Upper lobe of left lung (tissue), 6 donors: ENCODE measurements around the gene CFAP45. TPM values are rescaled to one million over a fixed set of nuclear protein-coding genes. Genes with fewer than 3 reads are reported as not detected.

Source experiments
- ATAC-seq, 2 donors: fragments of 200-7000 bp; cut with Tn5 transposase; one replicate each; pipeline ENCODE4 v1.9.1; 2022; ENCODE audit warnings: mild to moderate bottlenecking in 2 of 2, moderate library complexity in 2 of 2; ENCODE audit not compliant: low FRiP score in 2 of 2
- DNase-seq, 2 donors: peaks; one replicate each; pipeline ENCODE4 v3.0.0-alpha.2; 2019 to 2020
- H3K27ac ChIP-seq, 4 donors: fragments of 200-600 bp; sonication (generic); one replicate each; pipeline ENCODE4 v1.5.1; 2016 to 2019
- H3K27me3 ChIP-seq, 4 donors: fragments of 200-600 bp; sonication (generic); one replicate each; pipeline ENCODE4 v1.5.1; 2017 to 2019
- H3K36me3 ChIP-seq, 4 donors: fragments of 200-600 bp; sonication (generic); one replicate each; pipeline ENCODE4 v1.5.1; 2016 to 2019
- H3K4me1 ChIP-seq, 4 donors: fragments of 200-600 bp; sonication (generic); one replicate each; pipeline ENCODE4 v1.5.1; 2018 to 2019
- H3K4me3 ChIP-seq, 4 donors: fragments of 200-600 bp; sonication (generic); one replicate each; pipeline ENCODE4 v1.5.1; 2017 to 2019; ENCODE audit warnings: mild to moderate bottlenecking in 2 of 4, moderate library complexity in 1 of 4
- H3K9me3 ChIP-seq, 4 donors: fragments of 200-600 bp; sonication (generic); one replicate each; pipeline ENCODE4 v1.5.1; 2018 to 2019
- EP300 ChIP-seq, 4 donors: sonication (generic); formaldehyde crosslinking; IDR thresholded peaks; one replicate each; pipeline ENCODE4 v1.5.1; 2017; ENCODE audit warnings: antibody characterized with exemption in 4 of 4, control low read depth in 2 of 4
- POLR2A ChIP-seq, 4 donors: fragments of 450-650 bp; IDR thresholded peaks; one replicate each; pipeline ENCODE4 v1.5.1; 2016 to 2017; ENCODE audit warnings: antibody characterized with exemption in 4 of 4, mild to moderate bottlenecking in 2 of 4
- POLR2AphosphoS5 ChIP-seq, 2 donors: sonication (generic); formaldehyde crosslinking; IDR thresholded peaks; one replicate each; pipeline ENCODE4 v1.5.1; 2017; ENCODE audit warnings: antibody characterized with exemption in 2 of 2
- WGBS, 2 donors: methylation state at CpG; one replicate each; pipeline ENCODE4 v1.1.5; 2017 to 2018; 5-methylcytosine and 5-hydroxymethylcytosine counted together
- total RNA-seq, 6 donors: library from RNA; depleted of rRNA in 4 of 6; stranded (reverse); fragments of >200 nt in 4 of 6; gene quantifications; one replicate each; pipeline versions ENCODE4 v1.1.0 to v1.2.1, GENCODE V29; 2016 to 2021
- TF ChIP-seq, protein P1 (sequence below), 6 experiments: fragments of 450-650 bp in 4 of 6; fragments of 200-600 bp in 2 of 6; sonication (generic) in 2 of 6; IDR thresholded peaks; one replicate each; pipeline ENCODE4 v1.5.1; 2016 to 2019; ENCODE audit warnings: antibody characterized with exemption in 6 of 6
- donor health status: DM: no; HTN: no; CAD: no; lungs with moderate emphysema.
- donor health status: DM: no; HTN: yes; CAD: no; lungs with severe emphysema.

Gene CFAP45
- total RNA-seq, 6 donors from 2014 or later, result 1.2 to 34.6 (median 9.0) TPM

DNA sequence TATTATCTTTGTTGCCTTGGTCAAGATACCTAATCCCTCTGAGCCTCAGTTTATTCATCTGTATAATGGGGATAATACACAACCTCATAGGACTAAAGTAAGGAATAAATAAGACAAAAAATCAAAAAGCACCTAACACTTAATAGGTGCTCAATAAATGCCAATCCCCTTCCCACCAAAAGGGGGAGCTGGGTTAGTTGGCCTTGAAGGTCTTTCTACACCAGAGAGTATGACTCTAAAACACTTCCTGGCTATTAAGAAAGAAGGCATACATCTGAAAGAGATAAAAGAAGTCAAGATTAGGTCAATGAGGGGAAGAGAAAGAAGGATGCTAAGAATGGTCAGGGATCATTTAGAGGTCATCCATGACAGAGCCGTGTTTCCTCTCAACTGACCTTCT, 48.6 kb downstream of the CFAP45 start:
- 78 to 80% methylated on average over 1 of the region's 1 CpG for whole genome bisulfite sequencing, 2 donors
- no peaks in the 10 kb centered on the region for H3K36me3 ChIP-seq
- H3K27ac ChIP-seq, result no peak overlapping the region
- H3K4me3 ChIP-seq, result no peak overlapping the region
- ATAC-seq, result no peak
- TF ChIP-seq, protein P1, sequence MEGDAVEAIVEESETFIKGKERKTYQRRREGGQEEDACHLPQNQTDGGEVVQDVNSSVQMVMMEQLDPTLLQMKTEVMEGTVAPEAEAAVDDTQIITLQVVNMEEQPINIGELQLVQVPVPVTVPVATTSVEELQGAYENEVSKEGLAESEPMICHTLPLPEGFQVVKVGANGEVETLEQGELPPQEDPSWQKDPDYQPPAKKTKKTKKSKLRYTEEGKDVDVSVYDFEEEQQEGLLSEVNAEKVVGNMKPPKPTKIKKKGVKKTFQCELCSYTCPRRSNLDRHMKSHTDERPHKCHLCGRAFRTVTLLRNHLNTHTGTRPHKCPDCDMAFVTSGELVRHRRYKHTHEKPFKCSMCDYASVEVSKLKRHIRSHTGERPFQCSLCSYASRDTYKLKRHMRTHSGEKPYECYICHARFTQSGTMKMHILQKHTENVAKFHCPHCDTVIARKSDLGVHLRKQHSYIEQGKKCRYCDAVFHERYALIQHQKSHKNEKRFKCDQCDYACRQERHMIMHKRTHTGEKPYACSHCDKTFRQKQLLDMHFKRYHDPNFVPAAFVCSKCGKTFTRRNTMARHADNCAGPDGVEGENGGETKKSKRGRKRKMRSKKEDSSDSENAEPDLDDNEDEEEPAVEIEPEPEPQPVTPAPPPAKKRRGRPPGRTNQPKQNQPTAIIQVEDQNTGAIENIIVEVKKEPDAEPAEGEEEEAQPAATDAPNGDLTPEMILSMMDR (IDR thresholded peaks at IDR 0.05), result no peak
- no peaks in the 10 kb centered on the region for H3K27me3 ChIP-seq
- no peak for DNase-seq
- no peaks in the 10 kb centered on the region for H3K9me3 ChIP-seq
- H3K4me1 ChIP-seq, result peaks cover 18 to 27% (median 19%) of the 10 kb centered on the region in 4 donors

GRCh38 chr1:159849626-159850366, 50.2 kb downstream of the CFAP45 start:
- ATAC-seq, result no peak
- 39 to 45% methylated on average over 2 of the region's 2 CpGs for whole genome bisulfite sequencing, 2 donors

DNA sequence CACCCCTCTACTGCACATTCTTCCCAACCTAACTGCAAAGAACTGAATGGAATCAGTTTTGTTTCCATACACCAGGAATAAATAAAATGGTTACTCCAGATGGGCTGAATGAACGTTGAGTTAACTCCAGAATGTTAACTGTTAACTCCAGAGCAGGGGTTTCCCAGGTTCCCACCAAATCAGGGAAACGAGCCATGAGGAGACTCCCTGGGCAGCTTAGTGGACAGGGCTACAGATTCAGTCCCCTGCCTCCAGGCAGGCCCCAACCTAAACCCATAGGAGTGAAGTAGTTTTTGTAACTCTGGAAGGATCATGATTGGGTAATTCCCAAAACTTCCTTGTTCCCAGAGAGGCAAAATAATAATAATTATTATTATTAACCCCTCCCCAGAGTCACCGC, 51.6 kb downstream of the CFAP45 start:
- 43 to 72% methylated on average over 3 of the region's 3 CpGs for WGBS, 2 donors
- Histone ChIP-seq H3K4me1 (peaks cover 2 to 8% (median 5%) of the 10 kb centered on the region in 4 donors), H3K4me3 (no peak overlapping the region), H3K27me3 (no peaks in the 10 kb centered on the region), H3K36me3 (no peaks in the 10 kb centered on the region), H3K9me3 (no peaks in the 10 kb centered on the region), H3K27ac (no peak overlapping the region)
- DNase-seq, result no peak
- ATAC-seq, result no peak
- TF ChIP-seq EP300 (IDR thresholded peaks at IDR 0.05) (no peak), POLR2AphosphoS5 (IDR thresholded peaks at IDR 0.05) (no peak), POLR2A (IDR thresholded peaks at IDR 0.05) (no peak)
- TF ChIP-seq, protein P1 (IDR thresholded peaks at IDR 0.05), result no peak

More at GRCh38 chr1:159849626-159850366, 50.2 kb downstream of the CFAP45 start:
- Histone ChIP-seq H3K36me3 (no peaks in the 10 kb centered on the region), H3K4me1 (peaks cover 10 to 17% (median 13%) of the 10 kb centered on the region in 4 donors), H3K27ac (no peak overlapping the region), H3K9me3 (no peaks in the 10 kb centered on the region), H3K4me3 (no peak overlapping the region), H3K27me3 (no peaks in the 10 kb centered on the region)
- no peak for DNase-seq
- TF ChIP-seq POLR2A (IDR thresholded peaks at IDR 0.05) (no peak), EP300 (IDR thresholded peaks at IDR 0.05) (no peak), POLR2AphosphoS5 (IDR thresholded peaks at IDR 0.05) (no peak)
- TF ChIP-seq, protein P1 (IDR thresholded peaks at IDR 0.05), result no peak

GRCh38 chr1:159847231-159847630, 52.7 kb downstream of the CFAP45 start:
- Histone ChIP-seq H3K9me3 (no peaks in the 10 kb centered on the region), H3K27ac (no peak overlapping the region), H3K4me3 (no peak overlapping the region), H3K4me1 (peaks cover 0 to 8% (median 2%) of the 10 kb centered on the region in 4 donors), H3K36me3 (no peaks in the 10 kb centered on the region), H3K27me3 (no peaks in the 10 kb centered on the region)
- no peak for TF ChIP-seq POLR2AphosphoS5 (IDR thresholded peaks at IDR 0.05)
- TF ChIP-seq POLR2A (IDR thresholded peaks at IDR 0.05), result no peak
- TF ChIP-seq EP300 (IDR thresholded peaks at IDR 0.05), result no peak
- TF ChIP-seq, protein P1 (IDR thresholded peaks at IDR 0.05), result no peak
- WGBS, 2 donors, result 64 to 75% methylated on average over 4 of the region's 4 CpGs
- DNase-seq (no peak), ATAC-seq (no peak)
